HG02884 (cell line): ENCODE data around the gene DUSP1.

Source experiments
- ATAC-seq: cut with Tn5 transposase; IDR thresholded peaks from one replicate; pipeline ENCODE4 v1.9.1; 2021; ENCODE audit warnings: mild to moderate bottlenecking, moderate library complexity; ENCODE audit not compliant: unreplicated experiment

DUSP1 gene

DNA sequence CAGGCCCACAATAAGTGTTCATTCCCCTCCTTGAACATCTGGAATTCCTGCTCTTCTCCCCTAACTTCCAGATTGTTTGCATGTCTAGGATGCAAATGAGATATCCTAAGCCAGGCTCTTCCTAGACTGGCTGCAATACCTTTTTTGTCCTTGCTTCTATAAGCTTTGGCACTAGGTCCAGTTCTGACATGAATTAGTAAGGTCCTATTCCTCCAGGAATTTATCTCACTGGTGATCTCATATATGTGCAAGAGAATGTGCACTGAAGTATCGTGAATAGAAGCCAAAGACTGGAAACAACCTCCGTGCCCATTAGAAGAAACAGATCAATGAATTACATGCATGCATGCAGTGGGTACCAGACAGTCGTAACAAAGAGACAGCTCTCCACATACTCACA lies 25.2 kb downstream of the DUSP1 start:
- ATAC-seq, result no peak

DNA sequence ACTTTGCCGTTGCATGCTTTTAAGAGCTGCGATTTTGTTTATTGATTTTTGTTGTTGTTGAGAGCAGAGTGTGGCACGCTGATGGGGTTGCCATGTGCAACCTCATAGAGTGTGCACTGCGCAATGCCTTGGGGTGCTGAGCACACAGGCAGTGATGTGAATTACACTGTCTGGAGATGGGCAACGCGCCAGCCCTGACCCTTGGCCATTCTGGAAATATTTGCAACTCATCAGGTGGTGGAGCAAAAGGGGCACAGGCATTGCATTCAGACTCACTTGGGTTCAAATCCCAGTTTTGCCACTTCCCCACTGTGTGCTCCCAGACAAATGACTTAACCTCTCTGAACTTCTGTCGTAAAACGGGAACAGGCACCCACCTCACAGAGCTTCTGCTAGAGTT lies 25.6 kb downstream of the DUSP1 start:
- no peak for ATAC-seq

DNA sequence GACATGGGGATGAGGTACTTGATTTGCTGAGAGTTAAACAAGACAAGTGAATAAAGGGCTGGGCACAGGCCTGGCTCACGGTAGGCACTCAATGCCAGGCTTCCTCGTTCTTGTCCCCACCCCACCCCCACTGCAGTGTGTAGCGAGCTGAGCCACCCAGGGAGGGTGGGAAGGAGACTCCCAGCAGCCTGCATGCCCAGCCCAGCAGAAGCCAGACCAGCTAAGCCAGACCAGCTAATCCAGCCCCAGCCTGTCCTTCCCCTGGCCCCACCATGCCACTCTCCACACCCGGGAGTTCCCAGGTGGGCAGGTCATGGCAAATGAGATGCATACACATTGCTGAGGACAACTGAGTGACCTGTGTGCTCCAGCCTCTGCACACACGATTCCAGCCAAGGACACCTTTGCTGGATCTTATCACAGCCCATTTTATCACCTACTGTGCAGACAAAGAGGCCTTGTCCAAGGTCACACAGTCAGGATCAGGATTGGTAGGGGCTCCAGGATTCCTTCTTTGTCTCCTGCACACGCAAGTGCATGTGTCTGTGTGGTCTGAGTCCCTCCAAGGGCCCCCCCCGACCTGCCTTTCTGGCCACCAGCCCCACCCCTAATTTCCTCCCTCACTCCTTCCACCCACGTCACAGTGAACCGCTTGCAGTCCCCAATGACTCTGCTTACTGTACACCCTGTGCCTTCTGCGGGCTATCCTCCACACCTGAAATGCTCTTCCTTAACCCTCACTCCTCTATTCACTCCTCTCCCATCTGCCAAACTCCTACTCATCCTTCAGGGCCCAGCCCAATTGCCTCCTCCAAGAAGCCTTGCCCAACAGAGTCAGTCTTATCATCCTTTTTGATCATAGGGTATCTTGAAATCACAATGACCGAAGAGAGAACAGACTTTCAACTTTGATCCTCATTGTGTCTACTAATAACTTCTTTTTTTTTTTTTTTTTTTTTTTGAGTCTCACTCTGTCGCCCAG lies 26.6 kb downstream of the DUSP1 start:
- ATAC-seq, result no peak

DNA sequence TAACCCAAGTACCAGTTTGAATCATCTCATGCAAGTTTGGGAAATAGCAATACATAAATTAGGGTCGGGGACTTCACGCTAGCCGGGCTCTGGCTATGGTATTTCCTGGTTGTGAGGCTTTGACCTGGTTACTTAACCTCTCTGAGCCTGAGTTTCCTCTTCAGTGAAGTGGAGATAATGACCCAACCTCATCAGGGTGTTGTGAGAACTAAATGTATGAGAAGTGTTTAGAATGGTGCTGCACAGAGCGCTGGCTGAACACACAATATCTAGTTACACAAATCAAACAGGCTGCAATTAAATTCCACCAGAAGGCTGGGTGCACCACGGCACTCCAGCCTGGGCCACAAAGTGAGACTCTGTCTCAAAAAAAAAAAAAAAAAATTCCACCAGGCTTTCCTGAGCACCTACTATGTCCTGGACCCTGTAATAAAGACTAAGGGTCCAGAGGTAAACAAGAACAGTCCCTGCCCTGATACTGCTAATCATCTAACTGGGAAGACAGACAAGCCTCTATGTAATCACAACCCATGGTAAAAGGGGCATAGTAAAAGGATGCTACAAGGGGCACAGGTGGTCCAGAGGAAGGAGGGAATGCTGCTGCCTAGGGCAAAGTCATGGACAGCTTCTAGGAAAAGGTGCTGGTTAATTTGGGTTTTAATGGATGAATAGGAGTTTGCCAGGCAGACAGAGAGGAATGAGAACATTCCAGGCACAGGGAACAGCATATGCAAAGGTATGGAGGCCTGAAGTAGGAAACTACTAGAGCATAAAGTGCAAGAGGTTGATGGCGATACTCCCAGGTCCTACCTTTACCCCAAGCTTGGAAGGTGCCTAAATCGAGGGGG lies 27.7 kb downstream of the DUSP1 start:
- ATAC-seq, result no peak

DNA sequence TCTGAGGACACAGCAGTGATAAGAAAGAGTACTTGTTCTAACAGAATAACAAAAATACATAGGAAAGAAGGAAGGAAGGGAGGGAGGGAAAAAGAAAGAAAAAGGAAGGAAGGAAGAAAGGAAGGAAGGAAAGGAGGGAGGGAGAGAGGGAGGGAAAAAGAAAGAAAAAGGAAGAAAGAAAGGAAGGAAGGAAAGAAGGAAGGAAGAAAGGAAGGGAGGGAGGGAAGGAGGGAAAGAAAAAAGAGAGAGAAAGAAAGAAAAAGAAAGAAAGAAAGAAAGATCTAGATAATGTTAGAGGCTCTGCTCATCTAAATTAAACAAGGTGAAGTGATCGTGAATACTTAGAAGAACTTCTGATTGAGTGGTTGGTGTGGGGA lies 29.8 kb downstream of the DUSP1 start:
- no peak for ATAC-seq

DNA sequence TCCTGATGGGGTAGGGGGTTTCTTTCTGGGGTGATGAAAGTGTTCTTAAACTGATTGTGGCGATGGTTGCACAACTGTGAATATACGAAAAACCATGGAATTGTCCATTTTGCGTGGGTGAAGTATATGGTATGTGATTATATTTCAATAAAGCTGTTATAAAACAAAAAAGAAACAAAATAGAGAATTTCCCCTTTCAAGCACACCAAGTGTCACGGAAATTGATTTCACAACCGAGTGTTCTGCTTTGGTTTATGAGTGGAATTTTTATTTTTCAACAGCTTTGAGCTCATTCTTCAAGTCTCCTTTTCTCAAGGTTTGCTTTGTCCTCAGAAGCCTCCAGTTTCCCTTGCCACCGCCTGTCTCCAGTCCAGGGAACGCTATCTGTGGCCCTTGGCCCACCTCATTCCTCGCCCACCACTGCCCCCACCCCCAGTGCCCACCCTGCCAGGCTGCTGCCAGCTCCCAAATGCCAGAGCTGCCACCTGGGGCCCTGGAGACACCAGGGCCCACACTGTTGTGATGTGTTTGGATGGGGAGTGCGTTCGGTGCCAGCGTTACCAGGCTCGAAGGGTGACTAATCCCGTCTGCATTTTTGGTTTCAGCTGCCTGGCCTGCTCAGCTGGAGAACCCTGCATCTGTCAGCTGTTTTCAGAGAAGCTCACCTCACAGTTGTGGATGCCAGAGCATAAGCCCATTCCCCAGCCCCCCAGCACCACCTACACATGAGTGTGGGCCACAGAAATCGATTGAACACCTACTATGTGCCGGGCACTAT lies 30.4 kb downstream of the DUSP1 start:
- no peak for ATAC-seq

DNA sequence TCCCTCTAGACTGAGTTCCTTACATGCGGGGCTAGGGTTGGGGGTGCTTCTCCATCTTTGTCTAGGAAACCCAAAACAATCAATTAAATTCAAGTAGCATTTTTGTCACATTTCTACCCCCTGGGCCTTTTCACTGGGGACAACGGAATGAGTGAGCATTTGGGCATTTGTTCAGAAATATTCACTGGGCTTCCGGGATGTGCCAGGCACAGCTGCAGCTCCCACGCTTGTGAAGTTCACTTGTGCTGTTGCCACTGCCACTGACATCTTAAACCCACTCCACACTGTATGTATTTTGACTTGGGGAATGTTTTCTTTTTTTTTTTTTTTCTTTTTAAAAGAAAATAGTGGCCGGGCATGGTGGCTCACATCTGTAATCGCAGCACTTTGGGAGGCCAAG lies 31.6 kb downstream of the DUSP1 start:
- no peak for ATAC-seq

DNA sequence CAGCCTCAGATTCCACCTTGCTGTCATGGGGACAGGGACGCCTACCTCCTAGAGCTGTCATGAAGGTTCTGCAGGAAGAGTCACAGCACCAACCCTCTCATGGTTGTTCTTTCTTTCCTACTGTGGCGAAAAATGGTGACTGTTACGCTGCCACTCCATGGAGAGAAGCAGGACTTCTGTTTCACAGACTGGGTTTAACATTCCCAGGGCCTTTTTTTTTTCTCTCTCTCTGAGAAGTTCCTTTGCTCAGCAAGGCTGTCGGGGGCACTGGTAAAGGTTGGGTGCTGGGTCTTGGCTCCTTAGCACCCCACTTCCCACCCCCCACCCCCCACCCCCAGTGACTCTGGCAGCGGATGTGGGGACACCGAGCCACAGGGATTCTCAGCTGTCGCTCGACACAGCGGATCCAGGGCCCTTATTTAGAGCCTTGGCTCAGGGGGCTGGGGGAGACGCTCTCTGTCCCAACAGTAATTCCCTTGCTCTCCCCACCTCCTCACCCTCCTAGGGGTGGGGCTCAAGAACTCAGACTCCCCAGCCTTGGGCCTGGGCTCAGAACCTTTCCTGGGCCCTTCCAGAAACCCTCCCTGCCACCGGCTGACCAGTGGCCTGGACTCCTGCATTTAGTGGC lies 34.4 kb downstream of the DUSP1 start:
- no peak for ATAC-seq

DNA sequence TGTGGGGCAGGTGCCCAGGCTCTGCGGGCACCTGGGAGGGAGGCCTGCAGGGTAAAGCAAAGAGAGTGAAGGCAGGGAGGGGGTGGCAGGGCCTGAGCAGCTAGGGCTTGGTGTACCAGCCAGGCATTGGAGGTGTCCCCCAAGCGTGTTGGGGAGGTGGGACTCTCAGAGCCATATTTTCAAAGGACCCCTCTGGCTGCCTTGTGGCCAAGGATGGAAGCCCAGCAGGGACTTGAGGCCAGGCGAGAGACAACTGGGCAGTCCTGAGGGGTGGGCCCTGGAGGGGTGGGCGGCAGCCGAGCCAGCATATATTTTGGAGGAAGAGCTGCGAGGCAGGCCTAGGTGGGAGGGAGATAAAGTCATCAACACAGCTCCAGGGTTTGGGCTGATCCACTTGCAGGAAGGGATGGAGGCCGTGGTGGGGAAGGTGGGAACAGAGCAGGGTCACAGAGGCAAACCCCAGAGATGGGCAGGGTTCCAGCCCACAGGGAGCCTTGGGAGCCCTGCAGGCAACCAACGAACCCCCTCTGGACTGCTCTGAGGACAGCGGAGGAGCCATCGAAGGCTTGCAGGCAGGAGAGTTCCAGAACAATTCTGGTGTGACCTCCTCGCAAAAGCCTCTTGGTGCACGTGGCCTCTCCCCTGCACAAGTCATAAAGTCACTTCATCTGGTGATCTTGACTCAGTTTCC lies 35.7 kb downstream of the DUSP1 start:
- ATAC-seq, result no peak

DNA sequence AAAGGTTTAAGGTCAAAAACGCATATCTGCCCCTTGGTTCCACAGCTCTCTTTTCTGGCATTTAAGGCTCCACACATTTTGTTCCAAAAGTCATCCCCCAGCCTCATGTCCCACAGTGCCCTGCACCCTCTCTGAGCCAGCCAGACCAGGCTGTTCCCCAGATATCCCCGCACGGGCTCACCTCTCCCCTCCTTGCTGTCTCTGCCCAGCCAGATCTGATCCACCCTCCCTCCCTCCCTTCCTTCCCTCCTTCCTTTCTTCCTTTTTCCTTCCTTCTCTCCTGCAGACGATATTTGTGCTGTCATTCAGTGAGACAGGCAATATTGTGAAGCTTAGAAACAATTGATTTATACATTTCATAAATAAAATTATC lies 37.0 kb downstream of the DUSP1 start:
- no peak for ATAC-seq

DNA sequence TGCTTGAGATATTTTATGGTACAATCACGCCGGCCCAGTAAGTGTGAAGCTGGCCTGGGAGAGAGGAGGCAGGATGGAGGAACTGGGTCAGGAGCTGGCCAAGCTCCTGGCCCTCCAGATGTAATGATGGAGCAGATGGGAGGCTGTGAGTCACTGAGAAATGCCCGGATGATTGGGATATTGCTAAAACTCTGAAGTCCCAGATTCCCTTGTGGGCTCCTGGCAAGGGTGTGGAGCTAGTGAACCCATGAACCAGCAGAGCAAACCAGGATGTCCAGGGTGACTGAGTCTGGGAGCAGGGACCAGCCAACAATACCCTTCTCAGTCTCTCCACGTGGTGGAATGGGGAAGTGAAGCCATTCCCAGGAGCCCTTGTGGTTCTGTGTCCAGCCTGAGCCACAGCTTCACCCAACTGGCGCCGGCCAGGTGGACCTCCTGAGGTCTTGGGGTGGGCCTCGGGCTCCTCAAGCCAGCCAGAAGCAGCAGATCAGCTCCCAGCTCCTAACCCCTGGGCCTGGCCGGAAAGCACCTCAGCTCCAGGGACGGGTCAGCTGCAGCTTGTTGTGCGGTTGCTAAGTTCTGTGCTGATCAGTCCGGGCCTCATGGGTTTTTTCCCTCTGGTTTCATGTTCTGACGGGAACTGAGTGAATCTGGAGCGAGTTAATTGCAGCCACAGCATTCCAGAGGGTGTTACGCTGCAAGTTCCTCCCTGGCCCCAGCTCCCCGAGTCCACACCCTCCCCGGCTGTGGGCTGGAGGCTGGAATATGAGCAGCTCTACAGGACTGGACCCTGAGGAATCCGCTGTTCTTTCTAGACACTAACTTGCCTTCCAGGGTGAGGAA lies 37.6 kb downstream of the DUSP1 start:
- ATAC-seq, result no peak

DNA sequence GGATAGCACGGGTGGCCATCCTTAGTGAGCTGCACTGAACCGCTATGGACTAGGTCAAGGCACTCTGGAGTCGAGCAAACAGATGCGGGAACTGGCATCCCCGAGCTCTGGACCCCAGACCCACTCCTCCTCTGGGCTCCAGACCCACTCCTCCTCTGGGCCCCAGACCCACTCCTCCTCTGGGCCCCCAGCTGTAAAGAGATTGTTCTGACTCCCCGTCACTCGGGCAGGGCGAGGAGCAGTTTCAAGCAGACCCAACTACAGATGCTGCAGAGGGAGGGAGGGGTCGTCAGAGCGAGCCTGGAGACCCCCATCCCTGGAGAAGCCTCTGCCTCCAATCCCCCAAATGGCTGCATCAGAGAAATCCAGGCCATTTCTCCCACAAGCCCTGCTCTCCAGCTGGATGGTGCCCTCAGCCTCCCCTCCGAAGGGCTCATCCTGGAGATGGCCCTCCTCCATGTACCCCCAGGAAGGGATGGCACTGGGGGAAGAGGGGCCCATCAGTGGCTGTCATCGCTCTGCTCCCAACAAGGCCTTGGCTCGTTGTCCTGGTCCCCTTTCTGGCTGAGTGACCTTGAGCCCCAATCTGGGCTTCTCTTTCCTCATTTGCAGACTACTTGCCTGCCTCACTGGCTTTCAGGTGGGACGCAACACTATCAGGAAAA lies 38.7 kb downstream of the DUSP1 start:
- ATAC-seq, result no peak

DNA sequence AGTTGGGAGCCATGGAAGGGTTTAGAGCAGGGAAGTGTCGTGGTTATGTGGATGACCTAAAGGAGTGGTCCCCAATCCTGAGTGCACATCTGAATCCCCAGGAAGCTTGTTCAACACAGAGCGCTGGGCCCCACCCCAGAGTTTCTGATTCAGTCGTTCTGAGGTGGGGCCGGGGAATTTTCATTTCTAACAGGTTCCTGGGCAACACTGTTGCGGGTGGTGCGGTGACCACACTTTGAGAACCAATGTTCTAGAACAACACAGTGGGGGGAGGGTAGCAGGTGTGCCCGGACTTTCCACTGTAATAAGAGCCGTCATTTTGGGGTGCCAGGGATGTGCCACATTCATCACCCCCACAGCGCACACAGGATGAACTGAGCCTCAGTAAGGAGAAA lies 39.3 kb downstream of the DUSP1 start:
- ATAC-seq, result no peak

DNA sequence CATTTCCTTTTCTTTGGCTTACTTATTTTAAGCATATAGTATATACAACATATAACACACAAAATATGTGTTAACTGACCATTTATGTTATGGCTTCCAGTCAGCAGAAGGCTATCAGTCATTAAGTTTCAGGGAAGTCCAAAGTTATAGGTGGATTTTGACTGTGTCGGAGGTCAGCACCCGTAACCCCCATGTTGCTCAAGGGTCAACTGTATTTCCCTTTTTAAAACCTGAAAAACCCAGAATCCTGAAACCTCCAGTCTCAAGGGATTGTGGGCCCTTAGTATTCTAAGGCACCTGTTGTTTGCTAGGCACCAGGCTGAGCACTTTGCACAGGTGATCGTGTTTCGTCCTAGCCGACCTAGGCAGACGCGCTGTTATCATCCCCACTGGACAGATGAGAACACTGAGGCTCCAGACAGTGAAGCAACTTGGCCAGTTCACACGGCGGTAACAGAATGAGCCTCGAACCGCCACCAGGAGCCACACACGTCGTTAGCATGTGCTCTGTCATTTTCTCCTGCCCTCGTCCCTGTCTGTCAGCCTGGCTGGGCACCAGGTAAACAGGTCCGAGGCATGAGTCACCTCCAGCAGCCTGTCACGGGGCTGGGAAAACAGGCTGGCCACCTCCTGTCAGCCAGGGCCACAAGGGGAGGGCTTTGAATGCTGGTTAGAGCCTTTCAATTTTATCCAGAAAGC lies 39.9 kb downstream of the DUSP1 start:
- ATAC-seq, result no peak

DNA sequence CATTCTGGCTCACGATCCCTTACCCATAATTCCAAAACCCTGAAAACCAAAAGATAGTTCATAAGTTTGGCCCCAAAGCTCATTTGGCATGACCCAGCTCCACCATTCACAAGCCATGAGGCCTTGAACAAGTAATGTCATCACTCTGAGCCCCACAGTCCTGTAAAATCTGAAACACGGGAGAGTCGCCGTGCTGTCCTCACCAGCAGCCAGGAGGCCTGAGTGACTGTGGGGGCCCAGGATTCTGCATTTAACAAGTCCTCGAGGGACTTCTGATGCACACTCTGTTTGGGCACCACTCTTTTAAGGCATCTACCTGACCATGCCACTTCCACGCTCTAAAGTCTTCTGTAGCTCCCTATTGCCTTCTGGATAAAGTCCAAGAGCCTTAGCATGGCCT lies 40.8 kb downstream of the DUSP1 start:
- ATAC-seq, result no peak

DNA sequence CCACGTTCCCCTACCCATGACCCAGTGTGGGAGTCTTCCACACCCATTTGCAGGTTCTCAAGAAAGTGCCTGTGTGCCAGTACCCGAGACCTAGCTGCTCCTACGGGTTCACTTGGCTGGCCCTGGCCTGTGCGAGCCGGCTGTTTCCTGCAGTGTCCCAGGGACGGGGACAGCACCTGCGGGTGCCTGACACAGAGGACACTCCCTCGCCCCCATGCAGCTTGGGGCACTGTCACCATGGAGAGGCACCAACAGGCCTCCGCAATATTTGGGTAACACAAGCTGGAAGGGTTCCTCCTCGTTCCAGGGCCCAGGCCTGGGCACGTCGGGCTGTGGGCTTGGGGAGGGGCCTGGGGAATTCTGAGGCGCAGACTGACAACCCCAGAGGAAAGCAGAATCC lies 41.4 kb downstream of the DUSP1 start:
- ATAC-seq, result no peak

DNA sequence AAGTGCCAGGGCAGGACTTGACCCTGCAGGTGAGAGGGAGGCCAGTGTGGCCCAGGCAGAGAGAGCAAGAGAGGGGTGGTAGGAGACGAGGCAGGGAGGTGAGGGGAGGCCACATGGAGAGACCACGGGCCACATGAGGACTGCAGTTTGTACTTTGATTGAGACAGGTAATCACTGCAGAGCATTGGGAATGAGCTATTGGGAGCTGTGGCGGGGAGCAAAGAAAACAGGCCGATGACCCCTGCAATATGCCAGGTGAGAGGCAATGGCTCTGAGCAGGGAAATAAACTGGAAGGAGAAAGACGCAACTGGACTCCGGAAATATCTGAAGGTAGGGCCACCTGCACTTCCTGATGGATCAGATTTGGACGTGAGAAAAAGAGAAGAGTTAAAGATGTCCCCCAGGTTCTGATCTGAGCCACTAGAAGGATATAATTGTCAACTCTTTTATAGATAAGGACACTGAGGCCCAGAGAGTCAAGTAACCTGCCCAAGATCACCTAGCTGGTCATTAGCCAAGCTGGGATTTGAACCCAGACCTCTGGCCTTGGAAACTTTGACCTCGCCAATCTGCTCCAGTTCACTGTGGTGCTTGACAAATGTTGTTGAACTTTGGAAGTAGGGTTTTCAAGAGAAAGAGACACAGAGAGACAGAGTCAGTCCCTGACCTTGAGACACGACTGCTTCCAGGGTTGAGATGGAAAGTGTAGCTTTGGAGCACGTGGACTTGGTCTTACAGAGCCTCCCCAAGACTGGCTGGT lies 42.3 kb downstream of the DUSP1 start:
- ATAC-seq, result no peak
